ENCODE results near the gene SLC23A2.

SLC23A2 gene

GRCh38 chr20:4812216-4812615 lies 189.1 kb downstream of the SLC23A2 start:
- Histone ChIP-seq H3K36me3 (ENCODE audit: insufficient read depth, low read length) (no peaks in the 10 kb centered on the region), H3K4me3 (no peak overlapping the region), H3K27ac (no peak overlapping the region), H3K9ac (ENCODE audit: insufficient read length) (no peak overlapping the region), H3K9me3 (ENCODE audit: low read depth, low read length) (no peaks in the 10 kb centered on the region)
- DNase-seq (ENCODE audit: low read depth, low spot score), result no peak
- TF ChIP-seq POLR2AphosphoS5 (IDR thresholded peaks at IDR 0.05; ENCODE audit: borderline replicate concordance, low read depth, low read length) (no peak), EZH2 (IDR thresholded peaks at IDR 0.05) (no peak), FOXP2 (optimal IDR thresholded peaks at IDR 0.05; ENCODE audit: control extremely low read depth, extremely low read length, insufficient read depth) (no peak)

GRCh38 chr20:4811661-4812181 lies 189.6 kb downstream of the SLC23A2 start:
- TF ChIP-seq FOXP2 (optimal IDR thresholded peaks at IDR 0.05; ENCODE audit: control extremely low read depth, extremely low read length, insufficient read depth) (no peak), POLR2AphosphoS5 (IDR thresholded peaks at IDR 0.05; ENCODE audit: borderline replicate concordance, low read depth, low read length) (no peak), EZH2 (IDR thresholded peaks at IDR 0.05) (no peak)
- no peak for DNase-seq (ENCODE audit: low read depth, low spot score)

GRCh38 chr20:4811257-4811656 lies 190.1 kb downstream of the SLC23A2 start:
- TF ChIP-seq POLR2AphosphoS5 (IDR thresholded peaks at IDR 0.05; ENCODE audit: borderline replicate concordance, low read depth, low read length), result no peak
- no peak for TF ChIP-seq EZH2 (IDR thresholded peaks at IDR 0.05)
- no peak for DNase-seq (ENCODE audit: low read depth, low spot score)
- H3K9me3 ChIP-seq (ENCODE audit: low read depth, low read length), result no peaks in the 10 kb centered on the region
- H3K36me3 ChIP-seq (ENCODE audit: insufficient read depth, low read length), result no peaks in the 10 kb centered on the region
- no peak overlapping the region for H3K27ac ChIP-seq
- H3K9ac ChIP-seq (ENCODE audit: insufficient read length), result no peak overlapping the region
- H3K4me3 ChIP-seq, result no peak overlapping the region

More at GRCh38 chr20:4811661-4812181, 189.6 kb downstream of the SLC23A2 start:
- H3K4me3 ChIP-seq, result no peak overlapping the region
- H3K27ac ChIP-seq, result no peak overlapping the region
- no peaks in the 10 kb centered on the region for H3K9me3 ChIP-seq (ENCODE audit: low read depth, low read length)
- no peak overlapping the region for H3K9ac ChIP-seq (ENCODE audit: insufficient read length)
- H3K36me3 ChIP-seq (ENCODE audit: insufficient read depth, low read length), result no peaks in the 10 kb centered on the region

- no peak for TF ChIP-seq POLR2AphosphoS5 (IDR thresholded peaks at IDR 0.05; ENCODE audit: borderline replicate concordance, low read depth, low read length)
- no peak for TF ChIP-seq FOXP2 (optimal IDR thresholded peaks at IDR 0.05; ENCODE audit: control extremely low read depth, extremely low read length, insufficient read depth)
- no peak for TF ChIP-seq EZH2 (IDR thresholded peaks at IDR 0.05)
- Histone ChIP-seq H3K36me3 (ENCODE audit: insufficient read depth, low read length) (no peaks in the 10 kb centered on the region), H3K9me3 (ENCODE audit: low read depth, low read length) (no peaks in the 10 kb centered on the region), H3K27ac (no peak overlapping the region), H3K9ac (ENCODE audit: insufficient read length) (no peak overlapping the region), H3K4me3 (no peak overlapping the region)
- DNase-seq (ENCODE audit: low read depth, low spot score), result no peak
Observed at GRCh38 chr20:4810426-4811019, 190.8 kb downstream of the SLC23A2 start.

- H3K27ac ChIP-seq, result no peak overlapping the region
- H3K9me3 ChIP-seq (ENCODE audit: low read depth, low read length), result no peaks in the 10 kb centered on the region
- no peaks in the 10 kb centered on the region for H3K36me3 ChIP-seq (ENCODE audit: insufficient read depth, low read length)
- no peak for DNase-seq (ENCODE audit: low read depth, low spot score)
- H3K9ac ChIP-seq (ENCODE audit: insufficient read length), result no peak overlapping the region
- H3K4me3 ChIP-seq, result no peak overlapping the region
- TF ChIP-seq EZH2 (IDR thresholded peaks at IDR 0.05) (no peak), FOXP2 (optimal IDR thresholded peaks at IDR 0.05; ENCODE audit: control extremely low read depth, extremely low read length, insufficient read depth) (no peak), POLR2AphosphoS5 (IDR thresholded peaks at IDR 0.05; ENCODE audit: borderline replicate concordance, low read depth, low read length) (no peak)
Observed at GRCh38 chr20:4809707-4810106, 191.6 kb downstream of the SLC23A2 start.

GRCh38 chr20:4808872-4809271 lies 192.4 kb downstream of the SLC23A2 start:
- H3K27ac ChIP-seq, result no peak overlapping the region
- DNase-seq (ENCODE audit: low read depth, low spot score), result no peak
- no peaks in the 10 kb centered on the region for H3K36me3 ChIP-seq (ENCODE audit: insufficient read depth, low read length)
- H3K4me3 ChIP-seq, result no peak overlapping the region
- no peak for TF ChIP-seq EZH2 (IDR thresholded peaks at IDR 0.05)
- TF ChIP-seq POLR2AphosphoS5 (IDR thresholded peaks at IDR 0.05; ENCODE audit: borderline replicate concordance, low read depth, low read length), result no peak
- TF ChIP-seq FOXP2 (optimal IDR thresholded peaks at IDR 0.05; ENCODE audit: control extremely low read depth, extremely low read length, insufficient read depth), result no peak
- no peaks in the 10 kb centered on the region for H3K9me3 ChIP-seq (ENCODE audit: low read depth, low read length)
- no peak overlapping the region for H3K9ac ChIP-seq (ENCODE audit: insufficient read length)

GRCh38 chr20:4805663-4806449 lies 195.5 kb downstream of the SLC23A2 start:
- H3K27ac ChIP-seq, result no peak overlapping the region
- no peak for TF ChIP-seq POLR2AphosphoS5 (IDR thresholded peaks at IDR 0.05; ENCODE audit: borderline replicate concordance, low read depth, low read length)
- TF ChIP-seq EZH2 (IDR thresholded peaks at IDR 0.05), result no peak
- TF ChIP-seq FOXP2 (optimal IDR thresholded peaks at IDR 0.05; ENCODE audit: control extremely low read depth, extremely low read length, insufficient read depth), result no peak
- H3K36me3 ChIP-seq (ENCODE audit: insufficient read depth, low read length), result no peaks in the 10 kb centered on the region
- no peak overlapping the region for H3K4me3 ChIP-seq
- DNase-seq (ENCODE audit: low read depth, low spot score), result no peak
- H3K9me3 ChIP-seq (ENCODE audit: low read depth, low read length), result no peaks in the 10 kb centered on the region
- H3K9ac ChIP-seq (ENCODE audit: insufficient read length), result no peak overlapping the region

- Histone ChIP-seq H3K9me3 (ENCODE audit: low read depth, low read length) (no peaks in the 10 kb centered on the region), H3K27ac (no peak overlapping the region), H3K9ac (ENCODE audit: insufficient read length) (no peak overlapping the region), H3K36me3 (ENCODE audit: insufficient read depth, low read length) (peaks cover 3% of the 10 kb centered on the region; the same call in 1 of the 2 replicates), H3K4me3 (no peak overlapping the region)
- DNase-seq (ENCODE audit: low read depth, low spot score), result no peak
- no peak for TF ChIP-seq EZH2 (IDR thresholded peaks at IDR 0.05)
- no peak for TF ChIP-seq FOXP2 (optimal IDR thresholded peaks at IDR 0.05; ENCODE audit: control extremely low read depth, extremely low read length, insufficient read depth)
- no peak for TF ChIP-seq POLR2AphosphoS5 (IDR thresholded peaks at IDR 0.05; ENCODE audit: borderline replicate concordance, low read depth, low read length)
Observed at GRCh38 chr20:4802527-4802926, 198.8 kb downstream of the SLC23A2 start.

Data from SK-N-MC (cell line).